Stimulated activated CD4-positive, alpha-beta T cell treated with anti-CD3 and anti-CD28 coated beads, Interleukin-12 subunit alpha, Interleukin-12 subunit beta, amount 100 ng/mL, for 48 hours (primary cell): ENCODE measurements around the gene SIAH2.
"Not testable (repeated sequence)": the region's sequence is repeated elsewhere in the genome, so short reads cannot be mapped to it uniquely, and the experiment has no call there.

ENCODE experiments used
- DNase-seq, 3 donors: peaks; one replicate each; pipeline ENCODE4 v3.0.0-alpha.2; 2020; ENCODE audit warnings: low read depth in 2 of 3, low spot score in 1 of 3

SIAH2 gene

GRCh38 chr3:150763122-150763840 lies at the start of gene SIAH2:
TSS of gene SIAH2 (minus strand) at chr3:150763169. CDS start at chr3:150762849, 320 bp downstream.
- peak; percentile 83 to 92 (median 91) for DNase-seq

- DNase-seq: no peak
Observed at GRCh38 chr3:150811984-150812383, 49.0 kb upstream of the SIAH2 start.

- DNase-seq: no peak
Observed at GRCh38 chr3:150810641-150811040, 47.7 kb upstream of the SIAH2 start.

GRCh38 chr3:150806185-150806835 lies 43.3 kb upstream of the SIAH2 start:
- DNase-seq: no peak

GRCh38 chr3:150805354-150805753 lies 42.4 kb upstream of the SIAH2 start:
- no peak for DNase-seq

- DNase-seq: no peak
Observed at GRCh38 chr3:150803440-150803985, 40.5 kb upstream of the SIAH2 start.

GRCh38 chr3:150800722-150801121 lies 37.8 kb upstream of the SIAH2 start:
- DNase-seq: no peak

GRCh38 chr3:150798122-150798618 lies 35.2 kb upstream of the SIAH2 start:
- DNase-seq: no peak

- no peak for DNase-seq
Observed at GRCh38 chr3:150797155-150797554, 34.2 kb upstream of the SIAH2 start.

- DNase-seq: not testable (repeated sequence)
Observed at GRCh38 chr3:150796527-150796926, 33.6 kb upstream of the SIAH2 start.

GRCh38 chr3:150793641-150794040 lies 30.7 kb upstream of the SIAH2 start:
- no peak for DNase-seq

- DNase-seq: no peak
Observed at GRCh38 chr3:150790629-150791028, 27.7 kb upstream of the SIAH2 start.

GRCh38 chr3:150789451-150789850 lies 26.5 kb upstream of the SIAH2 start:
- no peak for DNase-seq

- DNase-seq: peak; percentile 71 to 86 (median 85)
Observed at GRCh38 chr3:150787741-150788370, 24.9 kb upstream of the SIAH2 start.

GRCh38 chr3:150786791-150787190 lies 23.8 kb upstream of the SIAH2 start:
- DNase-seq: no peak

GRCh38 chr3:150784747-150785125 lies 21.8 kb upstream of the SIAH2 start:
- DNase-seq: no peak

- no peak for DNase-seq
Observed at GRCh38 chr3:150783920-150784746, 21.2 kb upstream of the SIAH2 start.

- no peak for DNase-seq
Observed at GRCh38 chr3:150783316-150783715, 20.3 kb upstream of the SIAH2 start.

GRCh38 chr3:150779402-150779858 lies 16.5 kb upstream of the SIAH2 start:
- DNase-seq: no peak

GRCh38 chr3:150778793-150779401 lies 15.9 kb upstream of the SIAH2 start:
- no peak for DNase-seq
